ENCODE results near the gene RAPGEF6. TPM values are rescaled to one million over a fixed set of nuclear protein-coding genes. Genes with fewer than 3 reads are reported as not detected.

Gene RAPGEF6
- polyA plus RNA-seq, 1 donor from 2014 or later, result 121 TPM

DNA sequence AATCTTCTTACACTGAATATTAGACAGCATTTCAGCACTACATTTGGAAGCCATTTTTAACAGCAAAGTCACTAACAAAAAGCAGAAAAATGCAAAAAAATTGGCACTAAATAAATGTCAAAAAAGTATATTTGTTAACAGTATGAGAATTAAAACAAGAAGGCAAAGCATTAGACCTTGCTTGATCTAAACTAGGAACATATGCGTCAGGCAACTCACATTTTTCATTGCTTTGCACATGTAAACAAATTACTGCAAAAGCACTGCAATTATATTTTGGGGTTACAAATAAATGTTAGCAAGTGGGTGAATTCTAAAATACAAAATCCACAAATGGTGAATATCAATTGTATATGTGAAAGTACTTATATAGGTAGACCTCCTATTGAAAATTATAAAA, 49.0 kb upstream of the RAPGEF6 start:
- Histone ChIP-seq H3K4me2 (ENCODE audit: low read length) (no peak overlapping the region), H3K27me3 (ENCODE audit: insufficient read depth, low read depth, low read length) (no peaks in the 10 kb centered on the region), H3K9me3 (ENCODE audit: low read length) (no peaks in the 10 kb centered on the region), H4K20me1 (ENCODE audit: insufficient read depth) (no peaks in the 10 kb centered on the region), H3K79me2 (replicated peaks; ENCODE audit: insufficient read depth, low read length) (no peaks in the 10 kb centered on the region), H3K9ac (ENCODE audit: low read length) (no peak overlapping the region), H3K27ac (ENCODE audit: low read length) (no peak overlapping the region), H3F3A (ENCODE audit: insufficient read depth, low read length, poor library complexity, severe bottlenecking) (no peaks in the 10 kb centered on the region), H3K4me3 (ENCODE audit: low read length) (no peak overlapping the region), H3K36me3 (ENCODE audit: insufficient read depth, low read length) (peaks cover 5% of the 10 kb centered on the region), H2AFZ (ENCODE audit: low read depth, low read length) (no peak overlapping the region), H3K9me2 (ENCODE audit: insufficient read depth, low read length) (no peaks in the 10 kb centered on the region)
- TF ChIP-seq MXI1 (conservative IDR thresholded peaks at IDR 0.05; ENCODE audit: poor library complexity, severe bottlenecking) (no peak), RAD21 (conservative IDR thresholded peaks at IDR 0.05) (no peak), TAF1 (IDR thresholded peaks at IDR 0.05; ENCODE audit: low read depth) (no peak), SMC3 (conservative IDR thresholded peaks at IDR 0.05; ENCODE audit: poor library complexity) (no peak), EZH2 (IDR thresholded peaks at IDR 0.05; ENCODE audit: borderline replicate concordance, insufficient read depth, low read length, poor library complexity, severe bottlenecking) (no peak), EP300 (conservative IDR thresholded peaks at IDR 0.05; ENCODE audit: poor library complexity, severe bottlenecking) (no peak), POLR2AphosphoS5 (IDR thresholded peaks at IDR 0.05) (no peak)
- TF ChIP-seq, protein P1, sequence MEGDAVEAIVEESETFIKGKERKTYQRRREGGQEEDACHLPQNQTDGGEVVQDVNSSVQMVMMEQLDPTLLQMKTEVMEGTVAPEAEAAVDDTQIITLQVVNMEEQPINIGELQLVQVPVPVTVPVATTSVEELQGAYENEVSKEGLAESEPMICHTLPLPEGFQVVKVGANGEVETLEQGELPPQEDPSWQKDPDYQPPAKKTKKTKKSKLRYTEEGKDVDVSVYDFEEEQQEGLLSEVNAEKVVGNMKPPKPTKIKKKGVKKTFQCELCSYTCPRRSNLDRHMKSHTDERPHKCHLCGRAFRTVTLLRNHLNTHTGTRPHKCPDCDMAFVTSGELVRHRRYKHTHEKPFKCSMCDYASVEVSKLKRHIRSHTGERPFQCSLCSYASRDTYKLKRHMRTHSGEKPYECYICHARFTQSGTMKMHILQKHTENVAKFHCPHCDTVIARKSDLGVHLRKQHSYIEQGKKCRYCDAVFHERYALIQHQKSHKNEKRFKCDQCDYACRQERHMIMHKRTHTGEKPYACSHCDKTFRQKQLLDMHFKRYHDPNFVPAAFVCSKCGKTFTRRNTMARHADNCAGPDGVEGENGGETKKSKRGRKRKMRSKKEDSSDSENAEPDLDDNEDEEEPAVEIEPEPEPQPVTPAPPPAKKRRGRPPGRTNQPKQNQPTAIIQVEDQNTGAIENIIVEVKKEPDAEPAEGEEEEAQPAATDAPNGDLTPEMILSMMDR (IDR thresholded peaks at IDR 0.05; ENCODE audit: poor library complexity, severe bottlenecking), result no peak
- TF ChIP-seq, protein P2, sequence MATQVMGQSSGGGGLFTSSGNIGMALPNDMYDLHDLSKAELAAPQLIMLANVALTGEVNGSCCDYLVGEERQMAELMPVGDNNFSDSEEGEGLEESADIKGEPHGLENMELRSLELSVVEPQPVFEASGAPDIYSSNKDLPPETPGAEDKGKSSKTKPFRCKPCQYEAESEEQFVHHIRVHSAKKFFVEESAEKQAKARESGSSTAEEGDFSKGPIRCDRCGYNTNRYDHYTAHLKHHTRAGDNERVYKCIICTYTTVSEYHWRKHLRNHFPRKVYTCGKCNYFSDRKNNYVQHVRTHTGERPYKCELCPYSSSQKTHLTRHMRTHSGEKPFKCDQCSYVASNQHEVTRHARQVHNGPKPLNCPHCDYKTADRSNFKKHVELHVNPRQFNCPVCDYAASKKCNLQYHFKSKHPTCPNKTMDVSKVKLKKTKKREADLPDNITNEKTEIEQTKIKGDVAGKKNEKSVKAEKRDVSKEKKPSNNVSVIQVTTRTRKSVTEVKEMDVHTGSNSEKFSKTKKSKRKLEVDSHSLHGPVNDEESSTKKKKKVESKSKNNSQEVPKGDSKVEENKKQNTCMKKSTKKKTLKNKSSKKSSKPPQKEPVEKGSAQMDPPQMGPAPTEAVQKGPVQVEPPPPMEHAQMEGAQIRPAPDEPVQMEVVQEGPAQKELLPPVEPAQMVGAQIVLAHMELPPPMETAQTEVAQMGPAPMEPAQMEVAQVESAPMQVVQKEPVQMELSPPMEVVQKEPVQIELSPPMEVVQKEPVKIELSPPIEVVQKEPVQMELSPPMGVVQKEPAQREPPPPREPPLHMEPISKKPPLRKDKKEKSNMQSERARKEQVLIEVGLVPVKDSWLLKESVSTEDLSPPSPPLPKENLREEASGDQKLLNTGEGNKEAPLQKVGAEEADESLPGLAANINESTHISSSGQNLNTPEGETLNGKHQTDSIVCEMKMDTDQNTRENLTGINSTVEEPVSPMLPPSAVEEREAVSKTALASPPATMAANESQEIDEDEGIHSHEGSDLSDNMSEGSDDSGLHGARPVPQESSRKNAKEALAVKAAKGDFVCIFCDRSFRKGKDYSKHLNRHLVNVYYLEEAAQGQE (IDR thresholded peaks at IDR 0.05; ENCODE audit: borderline replicate concordance), result no peak

DNA sequence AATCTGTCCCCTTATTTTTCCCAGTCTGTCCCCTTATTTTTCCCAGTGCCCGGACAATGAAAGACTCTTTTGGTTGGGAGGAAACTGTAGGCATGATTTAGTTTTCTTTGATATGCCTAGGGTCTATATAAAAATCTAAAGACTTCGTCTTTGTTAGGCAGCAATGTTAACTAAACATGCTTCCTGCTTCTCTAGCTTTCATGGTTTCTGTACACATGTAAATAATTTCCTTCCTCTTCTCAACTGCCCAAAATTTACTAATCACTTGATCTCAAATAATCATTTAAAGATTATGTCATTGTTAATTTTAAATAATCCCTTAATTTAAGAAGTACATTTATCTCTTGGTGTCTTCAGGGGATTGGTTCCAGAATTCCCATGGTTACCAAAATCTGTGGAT, 47.8 kb upstream of the RAPGEF6 start:
- H3K9me2 ChIP-seq (ENCODE audit: insufficient read depth, low read length), result no peaks in the 10 kb centered on the region
- no peaks in the 10 kb centered on the region for H3F3A ChIP-seq (ENCODE audit: insufficient read depth, low read length, poor library complexity, severe bottlenecking)
- H3K4me3 ChIP-seq (ENCODE audit: low read length), result no peak overlapping the region
- H3K9ac ChIP-seq (ENCODE audit: low read length), result no peak overlapping the region
- H3K27ac ChIP-seq (ENCODE audit: low read length), result no peak overlapping the region
- no peaks in the 10 kb centered on the region for H4K20me1 ChIP-seq (ENCODE audit: insufficient read depth)
- peaks cover 6% of the 10 kb centered on the region for H3K36me3 ChIP-seq (ENCODE audit: insufficient read depth, low read length)
- H3K4me2 ChIP-seq (ENCODE audit: low read length), result no peak overlapping the region
- no peaks in the 10 kb centered on the region for H3K27me3 ChIP-seq (ENCODE audit: insufficient read depth, low read depth, low read length)
- no peaks in the 10 kb centered on the region for H3K79me2 ChIP-seq (replicated peaks; ENCODE audit: insufficient read depth, low read length)
- TF ChIP-seq EP300 (conservative IDR thresholded peaks at IDR 0.05; ENCODE audit: poor library complexity, severe bottlenecking), result no peak
- TF ChIP-seq MXI1 (conservative IDR thresholded peaks at IDR 0.05; ENCODE audit: poor library complexity, severe bottlenecking), result no peak
- TF ChIP-seq, protein P2 (IDR thresholded peaks at IDR 0.05; ENCODE audit: borderline replicate concordance), result no peak
- no peak for TF ChIP-seq RAD21 (conservative IDR thresholded peaks at IDR 0.05)
- TF ChIP-seq TAF1 (IDR thresholded peaks at IDR 0.05; ENCODE audit: low read depth), result no peak
- no peak for TF ChIP-seq EZH2 (IDR thresholded peaks at IDR 0.05; ENCODE audit: borderline replicate concordance, insufficient read depth, low read length, poor library complexity, severe bottlenecking)
- no peak for TF ChIP-seq SMC3 (conservative IDR thresholded peaks at IDR 0.05; ENCODE audit: poor library complexity)
- TF ChIP-seq, protein P1 (IDR thresholded peaks at IDR 0.05; ENCODE audit: poor library complexity, severe bottlenecking), result no peak
- TF ChIP-seq POLR2AphosphoS5 (IDR thresholded peaks at IDR 0.05), result no peak
- H3K9me3 ChIP-seq (ENCODE audit: low read length), result no peaks in the 10 kb centered on the region
- no peak overlapping the region for H2AFZ ChIP-seq (ENCODE audit: low read depth, low read length)

All from neural cell (in vitro differentiated cells).